HG02571 (cell line): ENCODE measurements around the gene RAB11FIP5.
"Not testable (repeated sequence)": the region's sequence is repeated elsewhere in the genome, so short reads cannot be mapped to it uniquely, and the experiment has no call there.

Experiments used
- ATAC-seq: cut with Tn5 transposase; IDR thresholded peaks from one replicate; pipeline ENCODE4 v1.9.1; 2021; ENCODE audit warnings: mild to moderate bottlenecking, moderate library complexity; ENCODE audit not compliant: unreplicated experiment

RAB11FIP5 gene

DNA sequence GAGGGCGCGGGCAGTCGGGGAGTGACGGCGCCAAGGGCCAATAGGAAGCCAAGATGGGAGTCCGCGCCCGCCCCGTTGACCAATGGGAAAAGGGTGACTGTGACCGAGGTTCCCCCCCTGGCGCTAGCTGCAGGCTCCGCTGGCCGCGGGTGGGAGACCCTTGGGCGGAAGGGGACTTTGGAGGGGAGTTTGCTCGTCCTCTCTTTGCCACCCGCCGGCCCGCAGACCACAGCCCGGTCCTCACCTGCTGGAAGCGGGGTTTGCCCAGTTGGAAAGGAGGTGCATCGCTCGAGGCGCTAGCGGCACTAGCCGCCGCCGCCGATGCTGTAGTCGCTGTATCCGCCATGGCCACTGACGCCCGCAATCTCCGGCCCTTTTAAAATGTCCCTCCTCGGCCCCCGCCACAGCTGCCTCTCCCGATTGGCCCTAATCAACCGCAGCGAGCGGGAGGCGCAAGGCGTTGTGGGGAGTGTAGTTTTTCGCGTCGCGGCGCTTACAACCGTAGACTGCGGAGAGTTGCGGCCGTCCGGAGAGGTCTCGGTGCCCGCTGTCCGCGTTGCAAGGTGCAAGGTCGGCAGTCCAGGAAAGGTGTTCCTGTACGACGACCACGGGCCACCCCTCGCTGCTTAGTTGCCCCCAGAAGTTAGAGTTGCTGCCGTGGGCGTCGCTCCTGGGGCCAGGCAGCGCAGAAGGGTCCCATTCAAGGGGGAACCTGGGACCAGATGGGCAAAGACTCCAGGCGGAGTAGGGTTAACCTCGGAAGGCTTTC lies 41.2 kb downstream of the RAB11FIP5 start, which contains the start of gene SFXN5:
Gene SFXN5, minus strand, starts transcription at position 353 of the 769 bp plus-strand sequence. Its CDS starts 7 bp downstream, at position 346.
- ATAC-seq = peak; percentile 92

DNA sequence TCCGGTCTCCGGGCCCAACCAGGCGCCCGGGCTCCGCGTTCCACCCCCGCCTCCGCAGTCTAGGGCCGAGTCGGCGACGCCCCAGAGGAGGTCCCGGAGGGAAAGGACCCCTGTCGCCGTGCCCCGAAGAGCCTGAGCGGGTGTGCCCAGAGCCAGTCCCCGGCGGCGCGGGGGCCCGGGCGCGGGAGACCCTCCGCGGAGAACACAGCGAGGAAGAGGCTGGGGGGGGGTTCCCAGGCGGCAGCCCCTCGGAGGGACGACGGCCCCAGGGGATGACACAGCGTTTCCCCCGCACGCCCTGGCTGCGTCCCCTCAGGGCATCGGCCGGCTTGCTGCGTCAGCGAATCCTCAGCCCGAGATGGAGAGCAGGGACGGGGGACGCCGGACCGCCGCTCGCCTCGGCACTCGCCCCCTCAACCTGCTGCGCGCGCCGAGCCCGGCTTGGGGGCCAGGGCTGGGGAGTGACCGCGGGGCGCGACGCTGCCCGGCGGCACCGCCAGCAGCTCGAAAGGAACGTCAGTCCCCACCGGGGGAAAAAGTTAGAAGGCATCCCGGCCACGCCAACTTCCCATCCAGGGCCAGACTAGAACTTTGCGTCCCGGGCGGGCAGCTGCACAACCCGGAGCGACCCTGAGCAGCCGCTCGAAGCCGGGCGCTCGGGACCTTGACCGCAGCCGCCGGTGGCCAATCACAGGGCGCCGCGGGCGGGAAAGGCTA lies 41.9 kb downstream of the RAB11FIP5 start:
- peak; percentile 15 for ATAC-seq

DNA sequence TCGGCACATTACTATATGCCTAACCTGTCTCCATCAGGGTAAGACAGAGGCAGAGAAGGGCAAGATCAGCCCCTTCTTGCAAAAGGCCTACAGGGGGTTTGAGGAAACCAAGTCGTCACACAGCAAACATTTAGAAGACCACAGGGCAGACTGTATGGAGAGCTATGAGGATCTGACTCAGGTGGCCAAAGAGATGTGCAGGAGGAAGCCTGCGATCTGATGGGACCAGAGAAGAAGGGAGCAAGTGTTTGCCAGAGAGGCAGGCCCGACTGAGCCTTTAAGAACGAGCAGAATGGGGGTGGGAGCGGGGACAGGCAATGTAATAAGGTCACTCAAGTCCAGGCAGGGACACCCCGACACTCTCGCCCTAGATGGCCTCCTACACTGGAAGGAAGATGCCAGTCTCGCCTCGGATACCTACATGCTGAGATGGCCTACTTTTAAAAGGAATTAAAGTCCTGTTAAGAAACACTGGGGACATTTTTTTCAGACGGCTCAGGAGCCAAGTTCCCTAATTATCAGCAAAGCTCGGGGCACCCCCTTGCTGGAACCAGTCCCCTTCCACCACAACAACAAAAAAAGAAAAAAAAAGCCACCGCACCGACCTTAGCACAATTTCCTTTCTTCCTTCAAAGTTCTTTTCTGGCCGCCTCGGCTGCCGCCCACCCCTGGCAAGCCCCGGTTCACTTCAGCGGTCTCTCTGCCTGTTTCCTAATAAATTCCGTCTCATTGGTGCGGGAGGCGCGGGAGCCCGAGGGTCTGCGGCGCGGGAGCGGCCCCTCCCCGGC lies 42.7 kb downstream of the RAB11FIP5 start:
- ATAC-seq = no peak

DNA sequence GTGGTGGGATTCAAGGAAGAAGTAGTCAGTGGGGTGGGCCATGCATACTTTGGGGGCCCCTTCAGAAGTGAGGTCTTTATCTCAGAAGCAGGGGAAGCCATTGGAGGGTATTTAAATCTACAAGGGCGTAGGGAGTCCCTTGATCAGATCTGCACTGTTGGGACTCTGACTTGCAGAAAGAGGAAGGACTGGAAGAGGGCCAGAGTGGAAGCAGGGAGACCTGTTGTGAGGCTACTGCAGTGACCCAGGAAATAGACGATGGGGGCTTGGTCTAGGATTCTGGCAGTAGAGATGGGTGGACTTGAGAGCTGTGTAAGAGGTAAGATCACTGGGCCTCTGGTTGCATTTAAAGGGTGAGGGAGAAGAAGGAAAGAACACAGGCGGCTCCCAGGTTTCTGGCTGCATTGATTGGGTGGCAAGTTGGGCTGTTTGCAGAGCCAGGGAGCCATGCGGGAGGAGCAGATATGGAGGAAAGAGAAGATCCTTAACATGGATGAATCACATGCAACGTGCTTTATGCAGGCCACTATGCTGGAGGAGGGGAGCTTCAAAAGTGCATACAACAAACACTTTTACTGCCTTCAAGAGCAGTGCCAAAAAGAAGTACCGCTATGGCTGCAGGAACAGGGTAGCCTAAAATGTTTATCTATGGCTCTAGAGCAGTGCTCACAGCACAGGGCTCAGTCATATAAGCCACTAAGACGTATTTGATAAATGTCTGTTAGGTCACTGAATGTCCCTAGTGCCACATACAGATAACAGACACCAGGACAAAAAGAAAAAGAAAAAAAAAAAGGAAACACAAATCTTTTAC lies 43.5 kb downstream of the RAB11FIP5 start:
- ATAC-seq = no peak

DNA sequence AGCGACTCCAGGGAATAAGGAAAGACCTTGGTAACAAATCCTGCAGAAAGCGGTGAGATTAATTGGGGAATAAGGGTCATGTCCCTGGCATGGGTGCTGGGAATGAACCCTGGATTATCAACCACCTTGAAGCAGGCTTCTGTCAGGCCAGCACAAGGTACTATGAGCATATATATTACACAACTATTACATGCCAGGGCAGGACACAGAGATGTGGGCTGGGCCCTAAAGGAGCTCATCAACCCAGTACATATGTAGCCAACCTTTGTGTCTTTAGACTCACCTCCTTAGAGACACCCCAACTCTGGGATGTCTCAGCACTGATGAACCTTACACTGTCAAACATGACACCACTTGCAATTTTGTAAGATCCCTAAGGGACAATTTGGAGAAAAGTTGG lies 44.6 kb downstream of the RAB11FIP5 start:
- ATAC-seq = no peak

DNA sequence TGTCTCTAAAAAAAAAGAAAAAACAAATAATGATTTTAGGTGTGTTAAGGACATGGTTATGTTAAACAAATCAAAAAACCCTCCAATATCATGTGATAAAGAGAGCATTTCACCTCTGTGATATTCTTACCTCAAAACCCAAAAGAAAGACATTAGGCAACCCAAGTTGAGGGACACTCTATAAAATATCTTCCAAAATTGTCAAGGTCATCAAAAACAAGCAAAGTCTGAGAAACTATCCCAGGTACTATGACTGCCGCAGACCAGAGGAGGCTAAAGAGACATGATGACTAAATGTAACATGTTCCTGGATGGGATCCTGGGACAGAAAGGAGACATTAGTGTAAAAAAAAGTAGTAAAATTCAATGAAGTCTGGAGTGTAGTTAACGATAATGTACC lies 45.7 kb downstream of the RAB11FIP5 start:
- no peak for ATAC-seq

DNA sequence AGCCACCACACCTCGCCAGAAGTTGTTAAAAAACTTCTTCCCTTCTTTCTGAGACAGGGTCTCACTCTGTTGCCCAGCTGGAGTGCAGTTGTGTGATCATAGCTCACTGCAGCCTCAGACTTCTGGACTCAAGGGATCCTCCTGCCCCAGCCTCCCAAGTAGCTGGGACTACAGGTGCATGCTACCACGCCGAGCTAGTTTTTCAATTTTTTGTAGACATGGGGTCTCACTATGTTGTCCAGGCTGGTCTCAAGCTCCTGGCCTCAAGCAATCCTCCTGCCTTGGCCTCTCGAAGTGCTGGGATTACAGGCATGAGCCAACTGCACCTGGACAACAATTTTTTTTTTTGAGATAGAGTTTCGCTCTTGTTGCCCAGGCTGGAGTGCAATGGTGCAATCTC lies 47.7 kb downstream of the RAB11FIP5 start:
- not testable (repeated sequence) for ATAC-seq

DNA sequence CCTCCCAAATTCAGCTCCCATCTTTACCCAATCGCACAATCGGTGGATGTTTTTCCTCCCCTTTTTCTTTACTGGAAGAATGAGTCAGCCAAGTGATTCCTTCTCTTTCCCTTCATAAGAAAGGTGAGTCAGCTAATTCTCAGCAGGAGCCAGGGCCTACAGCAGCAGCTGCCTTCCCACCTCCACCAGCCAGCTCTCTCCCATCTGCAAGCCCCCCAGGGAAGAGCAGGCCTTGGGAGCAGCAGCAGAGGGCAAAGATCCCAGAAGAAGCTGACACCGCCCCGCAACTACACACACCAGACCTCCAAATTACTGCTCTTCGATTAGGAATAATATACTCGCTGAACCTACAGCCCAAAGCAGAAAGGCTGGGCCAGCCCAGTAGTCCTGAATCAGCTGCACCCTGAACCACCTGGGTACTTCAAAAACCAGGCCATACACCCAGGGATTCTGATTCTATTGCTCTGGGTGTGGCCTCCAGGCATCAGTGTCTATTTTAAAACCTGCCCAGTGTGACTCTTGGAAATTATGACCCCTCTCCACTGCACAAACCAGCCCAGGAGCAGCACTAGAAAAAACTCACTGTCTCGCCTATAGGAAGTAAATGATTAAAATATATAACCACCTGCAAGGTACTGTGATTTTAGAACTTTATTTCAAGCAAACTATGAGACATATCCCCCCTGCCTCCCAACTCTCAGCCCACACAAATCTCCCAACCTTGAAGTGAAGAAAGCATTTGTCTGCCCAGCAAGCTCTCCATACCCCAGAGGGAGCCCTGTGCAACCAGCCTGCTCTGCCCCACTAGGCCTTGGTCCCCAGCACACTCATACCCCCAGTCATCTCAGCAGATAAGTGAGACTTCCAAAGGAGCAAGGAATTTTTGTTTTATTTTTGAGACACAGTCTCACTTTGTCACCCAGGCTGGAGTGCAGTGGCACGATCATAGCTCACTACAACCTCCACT lies 48.6 kb downstream of the RAB11FIP5 start:
- no peak for ATAC-seq

DNA sequence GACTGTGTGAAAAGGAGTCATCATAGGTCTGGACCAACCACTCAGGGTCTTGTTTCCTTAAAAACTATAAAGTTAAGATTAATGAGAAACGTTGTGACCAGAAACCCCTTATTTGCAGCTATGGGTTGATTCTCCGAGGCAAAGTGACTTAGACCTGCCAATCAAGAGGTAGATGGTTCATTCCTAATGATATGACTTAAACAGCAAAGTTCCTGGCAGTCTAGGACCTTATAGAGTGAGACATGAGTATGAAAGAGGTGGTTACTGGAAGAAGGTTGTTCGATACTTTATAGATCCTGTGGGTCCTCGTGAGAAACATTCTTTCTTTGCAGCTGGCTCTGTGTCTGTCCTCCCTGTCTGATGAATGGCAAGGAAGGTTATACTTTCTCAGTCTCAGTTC lies 49.3 kb downstream of the RAB11FIP5 start:
- no peak for ATAC-seq

DNA sequence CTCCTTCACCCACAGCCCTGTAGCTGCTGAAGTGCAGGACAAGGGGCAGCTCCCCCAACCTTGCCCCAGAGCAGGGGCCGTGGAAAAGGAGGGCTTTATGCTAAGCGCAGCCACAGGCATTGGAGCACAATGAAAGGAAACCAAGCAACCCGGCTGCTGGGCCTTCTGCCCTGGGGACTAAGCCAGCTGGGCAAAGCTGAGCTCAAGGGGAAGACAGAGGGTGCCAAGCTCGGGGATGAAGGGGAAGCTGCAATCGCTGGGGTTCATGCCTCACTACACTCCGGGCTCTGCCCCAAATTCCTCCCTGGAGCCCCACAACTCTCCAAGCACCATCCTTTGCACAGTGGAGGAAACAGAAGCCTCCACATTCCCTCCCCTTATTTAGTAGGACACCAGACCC lies 53.6 kb downstream of the RAB11FIP5 start:
- ATAC-seq = no peak

DNA sequence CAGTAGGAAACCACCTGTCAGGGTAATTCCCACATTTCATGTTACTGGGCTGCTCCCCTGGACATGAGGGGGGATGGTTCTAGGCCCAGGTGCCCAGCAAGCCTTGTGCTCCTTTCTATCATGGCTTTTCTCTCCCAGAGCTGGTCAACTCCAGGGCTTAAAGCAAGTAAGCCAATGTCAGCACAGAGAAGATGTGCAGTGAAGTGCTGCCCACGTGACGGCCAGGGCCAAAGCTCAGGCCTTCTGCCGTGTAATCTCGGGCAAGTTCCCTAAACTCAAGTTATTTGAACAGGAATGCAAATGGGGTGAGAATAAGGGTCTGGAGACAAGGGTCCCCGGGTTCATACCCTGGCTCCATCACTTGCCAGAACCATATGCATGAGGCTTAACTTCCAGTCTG lies 57.8 kb downstream of the RAB11FIP5 start:
- no peak for ATAC-seq

DNA sequence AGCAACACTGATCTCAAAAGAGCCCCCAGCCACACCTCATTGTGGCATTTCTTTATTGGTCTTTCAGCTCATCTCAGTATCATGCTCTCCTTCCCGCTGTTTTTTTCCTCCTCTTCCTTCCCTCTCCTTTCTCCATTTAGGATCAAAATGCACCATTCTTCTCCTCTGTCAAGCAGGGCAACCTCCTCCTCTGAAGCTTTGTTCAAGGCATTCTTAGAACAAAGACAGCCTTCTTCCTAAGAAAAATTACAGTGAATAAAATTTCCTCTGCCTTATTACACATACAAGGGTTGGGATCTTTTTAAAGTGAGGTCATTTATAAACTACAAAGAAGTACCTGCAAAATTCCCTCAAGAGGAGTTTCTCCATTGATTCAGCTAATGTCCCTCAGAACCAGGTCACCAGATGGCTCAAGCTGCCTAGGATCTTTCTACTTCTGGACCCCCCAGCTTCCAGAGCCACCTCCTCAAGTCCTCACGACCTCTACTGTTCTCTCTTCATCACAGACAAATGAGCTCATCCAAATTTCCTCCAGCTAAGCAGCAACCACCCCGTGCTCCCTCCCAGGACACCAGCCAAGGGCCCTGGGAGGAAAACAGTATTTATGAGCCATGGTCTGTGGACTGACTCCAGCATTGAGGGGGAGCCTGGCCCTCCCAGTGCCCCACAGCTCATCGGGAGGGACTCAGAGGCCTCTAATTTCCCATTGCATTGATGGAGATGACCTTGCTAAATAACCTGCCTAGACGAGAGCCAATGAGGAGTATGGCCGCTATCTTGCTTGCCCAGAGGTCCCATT lies 59.2 kb downstream of the RAB11FIP5 start:
- no peak for ATAC-seq

DNA sequence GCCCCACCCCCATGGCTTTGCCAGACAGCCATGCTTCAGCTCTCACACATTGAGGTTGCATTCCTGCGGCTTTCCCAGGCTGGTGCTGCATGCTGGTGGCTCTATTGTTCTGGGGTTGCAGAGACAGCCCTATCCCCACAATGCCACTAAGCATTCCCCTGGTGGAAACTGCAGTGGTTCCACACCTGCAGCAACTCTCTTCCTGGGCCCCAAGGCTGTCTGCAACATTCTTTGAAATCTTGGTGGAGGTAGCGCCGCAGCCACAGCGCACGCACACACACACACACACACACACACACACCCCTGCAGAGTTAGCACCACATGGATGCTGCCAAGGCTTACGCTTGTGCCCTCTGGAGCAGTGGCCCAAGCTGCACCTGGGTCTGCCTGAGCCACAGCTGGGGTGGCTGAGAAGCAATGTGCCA lies 62.6 kb downstream of the RAB11FIP5 start:
- no peak for ATAC-seq

DNA sequence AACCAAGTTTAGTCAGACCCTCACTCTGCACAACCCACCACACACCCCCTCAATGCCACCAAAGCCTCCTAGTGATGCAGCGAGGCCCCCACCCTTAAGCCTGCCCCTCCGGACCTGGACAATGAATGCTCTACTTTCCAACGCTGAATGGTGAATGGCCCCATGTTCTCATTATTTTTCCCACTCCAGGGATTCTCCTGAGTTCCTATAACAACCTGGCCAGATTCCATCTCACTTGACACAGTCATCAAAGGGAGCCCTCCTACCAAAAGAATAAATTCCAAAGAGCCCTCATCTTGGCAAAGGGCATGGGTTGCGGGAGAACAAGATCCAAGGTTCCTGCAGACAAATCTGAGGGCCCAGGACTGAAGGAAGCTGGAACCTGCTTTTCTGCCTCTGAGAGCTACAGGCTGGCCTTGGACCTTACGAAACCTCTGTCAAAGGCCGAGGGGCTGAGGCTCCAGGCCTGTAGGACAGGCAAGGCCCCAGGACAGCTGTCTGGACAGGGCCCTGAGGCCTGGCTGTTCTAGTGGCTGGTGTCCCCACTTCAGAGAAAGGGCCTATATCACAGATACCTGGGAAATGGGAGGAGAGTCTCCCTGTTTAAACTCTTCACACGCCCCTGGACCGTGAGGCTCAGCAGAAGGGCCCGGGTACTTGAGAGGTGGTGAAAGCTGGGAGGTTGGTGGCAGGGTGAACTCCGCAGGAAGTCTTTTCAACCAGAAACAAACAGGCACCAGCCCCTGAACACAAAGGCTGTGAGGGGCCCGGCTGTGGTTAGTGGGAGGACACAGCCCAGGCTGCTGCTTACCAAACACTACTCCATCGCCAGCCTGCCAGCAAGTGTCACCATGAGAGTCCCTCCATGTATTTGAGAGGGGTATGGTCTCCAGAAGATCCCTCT lies 68.6 kb downstream of the RAB11FIP5 start:
- no peak for ATAC-seq

DNA sequence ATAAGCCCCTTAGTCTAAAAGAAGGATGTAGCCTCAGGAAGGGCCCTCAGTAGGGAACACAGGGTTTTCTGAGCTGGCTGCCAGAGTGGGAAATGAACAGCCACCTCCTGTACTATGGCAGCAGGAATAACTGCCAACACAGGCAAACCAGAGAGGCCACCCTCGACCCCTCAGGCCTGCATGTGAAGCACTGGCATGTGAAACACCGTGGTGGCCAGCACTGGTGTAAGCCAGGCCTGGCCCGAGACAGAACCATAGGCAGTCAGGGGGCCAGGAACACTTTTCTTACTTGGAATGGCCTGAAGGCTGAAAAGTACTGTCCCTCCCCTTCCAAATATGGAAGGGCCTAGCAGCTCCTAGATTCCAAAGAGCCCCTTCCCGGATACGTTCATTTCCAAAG lies 69.5 kb downstream of the RAB11FIP5 start:
- no peak for ATAC-seq

DNA sequence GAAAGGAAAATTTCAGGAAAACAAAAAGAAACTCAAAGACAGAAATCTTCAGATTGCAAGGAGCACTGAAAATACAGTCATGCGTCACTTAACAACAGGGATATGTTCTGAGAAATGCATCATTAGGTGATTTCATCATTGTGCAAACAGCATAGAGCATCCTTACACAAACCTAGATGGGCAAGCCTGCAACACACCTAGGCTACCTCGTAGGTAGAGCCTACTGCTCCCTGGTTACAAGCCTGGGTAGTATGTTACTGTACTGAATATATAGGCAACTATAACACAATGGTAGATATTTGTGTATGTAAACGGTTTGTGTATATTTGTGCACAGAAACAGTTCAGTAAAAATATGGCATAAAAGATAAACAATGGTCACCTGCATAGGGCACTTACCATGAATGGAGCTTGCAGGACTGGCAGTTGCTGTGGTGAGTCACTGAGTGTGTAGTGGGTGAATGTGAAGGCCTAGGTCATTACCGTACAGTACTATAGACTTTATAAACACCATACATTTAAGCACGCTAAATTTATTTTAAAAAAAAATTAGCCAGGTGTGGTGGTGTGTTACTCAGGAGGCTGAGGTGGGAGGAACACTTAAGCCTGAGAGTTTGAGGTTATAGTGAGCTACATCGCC lies 74.7 kb downstream of the RAB11FIP5 start:
- ATAC-seq = no peak

DNA sequence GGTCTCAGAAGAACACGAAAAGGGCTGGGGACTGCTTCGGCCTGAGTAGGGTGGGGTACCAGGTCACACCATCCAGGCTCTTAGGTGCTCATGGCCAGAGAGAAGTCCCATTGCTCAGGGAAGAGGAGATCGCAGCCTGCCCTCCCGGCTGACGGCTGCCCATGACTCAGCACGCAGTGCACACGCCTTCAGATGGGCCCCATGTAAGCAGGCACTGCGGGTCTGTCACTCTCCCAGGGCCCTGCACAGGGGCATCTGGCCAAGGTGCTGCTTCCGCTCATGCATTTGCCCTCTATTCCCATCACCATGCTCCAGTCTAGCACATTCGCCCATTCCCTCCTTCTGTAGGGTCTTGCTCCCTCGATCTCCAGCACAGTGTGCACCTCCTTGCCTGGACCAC lies 76.0 kb downstream of the RAB11FIP5 start:
- ATAC-seq = no peak
